IPS-20b (cell line): Measurements from ENCODE around the gene GRIP1.
A peak's percentile ranks its signal among the peaks of the same experiment; 100 is the strongest.

ENCODE experiments used
- H3K27ac ChIP-seq: one replicate; pipeline ENCODE4 v1.5.1; 2013; ENCODE audit warnings: low read length
- H3K27me3 ChIP-seq: 2 replicates; pipeline ENCODE4 v1.6.1; 2013; ENCODE audit warnings: mild to moderate bottlenecking, low read length, inconsistent platforms; ENCODE audit not compliant: insufficient read depth
- H3K36me3 ChIP-seq: 2 replicates; pipeline ENCODE4 v1.6.1; 2013; ENCODE audit warnings: low read depth, mild to moderate bottlenecking, inconsistent platforms, low read length, moderate library complexity; ENCODE audit not compliant: insufficient read depth
- H3K4me1 ChIP-seq: 2 replicates; pipeline ENCODE4 v1.6.1; 2013; ENCODE audit warnings: mild to moderate bottlenecking, control low read depth, inconsistent platforms, low read length, moderate library complexity; ENCODE audit not compliant: insufficient read depth
- H3K4me3 ChIP-seq: 2 replicates; pipeline ENCODE4 v1.5.1; 2013; ENCODE audit warnings: mild to moderate bottlenecking, low read length, inconsistent platforms
- H3K9ac ChIP-seq: 2 replicates; pipeline ENCODE4 v1.6.1; 2013; ENCODE audit warnings: low read depth, mild to moderate bottlenecking, inconsistent platforms, low read length, moderate library complexity
- H3K9me3 ChIP-seq: 2 replicates; pipeline ENCODE4 v1.6.1; 2013; ENCODE audit warnings: mild to moderate bottlenecking, low read depth, low read length, inconsistent platforms; ENCODE audit not compliant: insufficient read depth

Gene GRIP1

GRCh38 chr12:66590275-66590985 lies 88.4 kb downstream of the GRIP1 start:
- H3K4me1 ChIP-seq, result peaks cover 10% of the 10 kb centered on the region

GRCh38 chr12:66589095-66589494 lies 89.8 kb downstream of the GRIP1 start:
- peaks cover 10% of the 10 kb centered on the region for H3K4me1 ChIP-seq
- peak overlapping the region; percentile 25; the same call in 1 of the 2 replicates for H3K4me3 ChIP-seq
- H3K9ac ChIP-seq, result no peak overlapping the region
- H3K27ac ChIP-seq, result no peak overlapping the region
- H3K36me3 ChIP-seq, result no peaks in the 10 kb centered on the region
- no peaks in the 10 kb centered on the region for H3K27me3 ChIP-seq
- H3K9me3 ChIP-seq, result no peaks in the 10 kb centered on the region

More at GRCh38 chr12:66590275-66590985, 88.4 kb downstream of the GRIP1 start:
- no peak overlapping the region for H3K4me3 ChIP-seq
- H3K27ac ChIP-seq, result no peak overlapping the region
- no peaks in the 10 kb centered on the region for H3K9me3 ChIP-seq
- H3K27me3 ChIP-seq, result no peaks in the 10 kb centered on the region
- no peaks in the 10 kb centered on the region for H3K36me3 ChIP-seq
- no peak overlapping the region for H3K9ac ChIP-seq

GRCh38 chr12:66587912-66588311 lies 91.0 kb downstream of the GRIP1 start:
- no peaks in the 10 kb centered on the region for H3K36me3 ChIP-seq
- no peak overlapping the region for H3K9ac ChIP-seq
- peaks cover 10% of the 10 kb centered on the region for H3K4me1 ChIP-seq
- H3K27ac ChIP-seq, result no peak overlapping the region
- H3K9me3 ChIP-seq, result no peaks in the 10 kb centered on the region
- H3K27me3 ChIP-seq, result no peaks in the 10 kb centered on the region
- H3K4me3 ChIP-seq, result no peak overlapping the region

- Histone ChIP-seq H3K4me3 (no peak overlapping the region), H3K9ac (no peak overlapping the region), H3K9me3 (no peaks in the 10 kb centered on the region), H3K27me3 (no peaks in the 10 kb centered on the region), H3K4me1 (peaks cover 5% of the 10 kb centered on the region), H3K27ac (no peak overlapping the region), H3K36me3 (no peaks in the 10 kb centered on the region)
Measured at GRCh38 chr12:66584673-66585072, 94.2 kb downstream of the GRIP1 start.

- Histone ChIP-seq H3K36me3 (no peaks in the 10 kb centered on the region), H3K9ac (no peak overlapping the region), H3K4me1 (no peaks in the 10 kb centered on the region), H3K27me3 (no peaks in the 10 kb centered on the region), H3K9me3 (peaks cover 5% of the 10 kb centered on the region; the same call in 1 of the 2 replicates), H3K27ac (no peak overlapping the region), H3K4me3 (no peak overlapping the region)
Measured at GRCh38 chr12:66573605-66574004, 105.3 kb downstream of the GRIP1 start.

GRCh38 chr12:66572845-66573244 lies 106.0 kb downstream of the GRIP1 start:
- Histone ChIP-seq H3K36me3 (no peaks in the 10 kb centered on the region), H3K4me1 (no peaks in the 10 kb centered on the region), H3K27me3 (no peaks in the 10 kb centered on the region), H3K9me3 (peaks cover 3% of the 10 kb centered on the region; the same call in 1 of the 2 replicates), H3K27ac (no peak overlapping the region), H3K9ac (no peak overlapping the region), H3K4me3 (no peak overlapping the region)

- Histone ChIP-seq H3K9ac (no peak overlapping the region), H3K27me3 (no peaks in the 10 kb centered on the region), H3K27ac (no peak overlapping the region), H3K4me3 (no peak overlapping the region), H3K4me1 (no peaks in the 10 kb centered on the region; the same call in 1 of the 2 replicates), H3K36me3 (no peaks in the 10 kb centered on the region), H3K9me3 (no peaks in the 10 kb centered on the region)
Measured at GRCh38 chr12:66571361-66571915, 107.4 kb downstream of the GRIP1 start.

GRCh38 chr12:66563220-66563619 lies 115.7 kb downstream of the GRIP1 start:
- Histone ChIP-seq H3K9me3 (peaks cover 12% of the 10 kb centered on the region), H3K4me1 (no peaks in the 10 kb centered on the region; the same call in 1 of the 2 replicates)

GRCh38 chr12:66555113-66555512 lies 123.8 kb downstream of the GRIP1 start:
- Histone ChIP-seq H3K27me3 (no peaks in the 10 kb centered on the region), H3K4me1 (no peaks in the 10 kb centered on the region), H3K4me3 (no peak overlapping the region), H3K9ac (no peak overlapping the region), H3K9me3 (no peaks in the 10 kb centered on the region), H3K36me3 (no peaks in the 10 kb centered on the region), H3K27ac (no peak overlapping the region)

More at GRCh38 chr12:66563220-66563619, 115.7 kb downstream of the GRIP1 start:
- no peaks in the 10 kb centered on the region for H3K27me3 ChIP-seq
- no peak overlapping the region for H3K9ac ChIP-seq
- no peak overlapping the region for H3K27ac ChIP-seq
- no peak overlapping the region for H3K4me3 ChIP-seq
- H3K36me3 ChIP-seq, result no peaks in the 10 kb centered on the region

GRCh38 chr12:66552716-66553115 lies 126.2 kb downstream of the GRIP1 start:
- H3K27me3 ChIP-seq, result no peaks in the 10 kb centered on the region

GRCh38 chr12:66550626-66551025 lies 128.2 kb downstream of the GRIP1 start:
- Histone ChIP-seq H3K27ac (no peak overlapping the region), H3K27me3 (no peaks in the 10 kb centered on the region), H3K9me3 (no peaks in the 10 kb centered on the region), H3K9ac (no peak overlapping the region), H3K4me3 (no peak overlapping the region), H3K4me1 (no peaks in the 10 kb centered on the region), H3K36me3 (no peaks in the 10 kb centered on the region)

More at GRCh38 chr12:66552716-66553115, 126.2 kb downstream of the GRIP1 start:
- Histone ChIP-seq H3K4me3 (no peak overlapping the region), H3K9me3 (no peaks in the 10 kb centered on the region), H3K4me1 (no peaks in the 10 kb centered on the region), H3K9ac (no peak overlapping the region), H3K36me3 (no peaks in the 10 kb centered on the region), H3K27ac (no peak overlapping the region)

- Histone ChIP-seq H3K27me3 (no peaks in the 10 kb centered on the region), H3K4me3 (no peak overlapping the region), H3K27ac (no peak overlapping the region), H3K4me1 (no peaks in the 10 kb centered on the region), H3K9me3 (no peaks in the 10 kb centered on the region), H3K9ac (no peak overlapping the region), H3K36me3 (no peaks in the 10 kb centered on the region)
Measured at GRCh38 chr12:66549050-66549389, 129.9 kb downstream of the GRIP1 start.
